GM12801 (cell line): Measurements from ENCODE around the gene CTDSP1.

Source experiments
- CTCF ChIP-seq: IDR thresholded peaks from one replicate; pipeline ENCODE4 v1.5.1; 2011; ENCODE audit warnings: control low read depth; ENCODE audit not compliant: insufficient read length; ENCODE audit errors: extremely low read depth

The CTDSP1 gene

GRCh38 chr2:218422403-218423086, 22.9 kb downstream of the CTDSP1 start:
- TF ChIP-seq CTCF = no peak

GRCh38 chr2:218423584-218423983, 23.9 kb downstream of the CTDSP1 start:
- TF ChIP-seq CTCF = no peak

- no peak for TF ChIP-seq CTCF
These were observed 25.9 kb downstream of the CTDSP1 start for GRCh38 chr2:218425531-218425930.

- no peak for TF ChIP-seq CTCF
These were observed 28.1 kb downstream of the CTDSP1 start for GRCh38 chr2:218427741-218428140.

GRCh38 chr2:218428846-218429558, 29.3 kb downstream of the CTDSP1 start:
- TF ChIP-seq CTCF = no peak

GRCh38 chr2:218429911-218430692, 30.4 kb downstream of the CTDSP1 start:
- TF ChIP-seq CTCF = no peak

GRCh38 chr2:218430721-218431120, 31.1 kb downstream of the CTDSP1 start:
- TF ChIP-seq CTCF = no peak
